Omental fat pad (tissue), 4 donors: ENCODE measurements around the gene MYLK2. TPM values are rescaled to one million over a fixed set of nuclear protein-coding genes. Genes with fewer than 3 reads are reported as not detected.

Experiments used
- ATAC-seq: fragments of 150-250 bp; one replicate; pipeline ENCODE4 v1.9.1; 2016; ENCODE audit warnings: mild to moderate bottlenecking, moderate library complexity; ENCODE audit not compliant: low FRiP score
- DNase-seq: peaks from one replicate; pipeline ENCODE4 v3.0.0-alpha.2; 2019; ENCODE audit warnings: low spot score
- CTCF ChIP-seq, 3 donors: fragments of 450-650 bp; IDR thresholded peaks; one replicate each; pipeline ENCODE4 v1.5.1; 2016 to 2017; ENCODE audit warnings: antibody characterized with exemption in 3 of 3, mild to moderate bottlenecking in 3 of 3, moderate library complexity in 2 of 3
- small RNA-seq: library from RNA; depleted of rRNA; stranded (forward); fragments of <200 nt; gene quantifications from one replicate; pipeline ENCODE3, GENCODE V24; 2016
- total RNA-seq, 4 donors: library from RNA; depleted of rRNA; stranded (reverse); fragments of >200 nt; gene quantifications; one replicate each; pipeline ENCODE4 v1.1.0, GENCODE V29; 2016

Gene MYLK2
- total RNA-seq, 4 donors from 2014 or later, result 0.12 TPM; not detected in 3

GRCh38 chr20:31872406-31872805, 53.2 kb downstream of the MYLK2 start:
- TF ChIP-seq CTCF (IDR thresholded peaks at IDR 0.05), result no peak
- DNase-seq (no peak), ATAC-seq (no peak)

DNA sequence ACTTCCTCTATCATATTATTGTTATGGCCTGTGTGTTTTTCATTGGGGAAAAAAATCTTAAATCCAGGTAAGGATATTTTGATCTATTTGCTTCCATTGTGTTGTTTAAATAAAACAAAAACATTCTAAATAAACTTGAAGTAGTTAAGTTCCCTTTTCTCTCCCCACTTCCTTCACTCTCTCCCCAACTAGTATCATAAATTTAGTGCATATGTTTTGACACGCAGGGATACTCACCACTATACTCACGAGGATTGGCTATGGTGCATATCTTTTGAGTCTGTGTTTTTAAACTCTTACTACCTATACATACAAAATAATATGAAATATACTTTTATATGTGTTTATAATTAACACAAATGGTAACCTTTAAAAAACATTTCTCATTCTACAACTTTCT, 56.5 kb downstream of the MYLK2 start:
- no peak for TF ChIP-seq CTCF (IDR thresholded peaks at IDR 0.05)
- no peak for DNase-seq
- ATAC-seq, result no peak

- TF ChIP-seq CTCF (IDR thresholded peaks at IDR 0.05), result no peak
- no peak for DNase-seq
- ATAC-seq, result no peak
Measured at GRCh38 chr20:31877684-31878083, 58.5 kb downstream of the MYLK2 start.

GRCh38 chr20:31879143-31879987, 60.2 kb downstream of the MYLK2 start:
- DNase-seq (peak; percentile 85), ATAC-seq (peak; percentile 99)
- TF ChIP-seq CTCF (IDR thresholded peaks at IDR 0.05), result no peak

DNA sequence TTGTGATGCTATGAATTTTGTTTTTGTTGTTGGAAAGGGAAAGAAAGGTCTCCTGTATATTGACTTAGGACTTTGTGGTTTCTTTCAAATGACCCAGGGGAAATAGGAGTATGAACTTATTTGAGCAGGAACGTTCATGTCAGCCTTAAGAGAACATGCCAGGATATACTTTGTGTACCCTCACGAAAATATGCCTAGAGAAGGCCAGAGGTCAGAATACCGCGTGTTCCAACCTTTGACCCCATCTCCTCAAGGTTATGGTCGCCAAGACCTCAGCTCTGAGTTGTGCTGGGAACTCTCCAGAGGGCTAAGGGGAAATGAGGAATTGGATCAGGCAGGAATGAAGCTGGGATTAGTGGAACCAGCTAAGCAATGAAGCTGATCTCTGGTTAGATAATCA, 62.8 kb downstream of the MYLK2 start:
- ATAC-seq (no peak), DNase-seq (no peak)
- TF ChIP-seq CTCF (IDR thresholded peaks at IDR 0.05), result no peak

DNA sequence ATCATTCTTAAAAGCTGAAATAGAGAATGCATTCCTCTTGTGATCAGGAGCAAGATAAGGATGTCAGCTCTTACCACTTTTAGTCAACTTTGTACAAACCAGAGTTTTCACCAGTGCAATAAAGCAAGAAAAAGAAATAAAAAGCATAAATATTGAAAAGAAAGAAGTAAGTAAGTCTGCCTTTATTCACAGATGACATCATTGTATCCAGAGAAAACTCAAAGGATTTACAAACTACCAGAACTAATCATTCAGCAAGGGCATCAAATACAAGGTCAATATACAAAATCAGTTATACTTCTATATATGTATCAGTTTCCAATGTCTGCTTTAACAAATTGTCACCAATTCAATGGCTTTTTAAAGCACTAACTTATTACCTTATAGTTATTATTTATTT, 64.7 kb downstream of the MYLK2 start:
- no peak for TF ChIP-seq CTCF (IDR thresholded peaks at IDR 0.05)
- ATAC-seq (no peak), DNase-seq (no peak)

Small RNA genes lying within 50 kb of the gene (small RNA-seq; reads per million reads assigned to genes)
- not detected for gene AL160175.1

Other genes starting within 250 kb of the MYLK2 start
- gene ID1, start 214.1 kb upstream of the MYLK2 start, total RNA-seq, result 100 to 1,000 TPM; 437 to 878 (median 612) TPM
- gene COX4I2, start 181.4 kb upstream of the MYLK2 start, total RNA-seq, result 10 to 100 TPM in 1 of 4 donors, 1 to 10 TPM in 2, not detected in 1; 1.0 to 17.0 (median 1.8) TPM
- gene BCL2L1, start 96.5 kb upstream of the MYLK2 start, total RNA-seq, result 100 to 1,000 TPM in 2 of 4 donors, 10 to 100 TPM in 2; 65.0 to 140 (median 112) TPM
- 1 to 10 TPM in 2 of 4 donors, under 1 TPM in 2; 0.82 to 4.8 (median 0.97) TPM for gene TPX2, start 80.1 kb upstream of the MYLK2 start, total RNA-seq
- gene FOXS1, start 26.2 kb downstream of the MYLK2 start, total RNA-seq, result 1 to 10 TPM in 1 of 4 donors, under 1 TPM in 2, not detected in 1; 0.48 to 1.3 (median 0.63) TPM
- 1 to 10 TPM in 1 of 4 donors, under 1 TPM in 2, not detected in 1; 0.84 to 3.7 (median 0.96) TPM for gene DUSP15, start 51.2 kb downstream of the MYLK2 start, total RNA-seq
- gene TTLL9, start 51.3 kb downstream of the MYLK2 start, total RNA-seq, result 1 to 10 TPM in 1 of 4 donors, under 1 TPM in 3; 0.24 to 1.4 (median 0.28) TPM
- 1 to 10 TPM; 6.7 to 9.2 (median 7.4) TPM for gene PDRG1, start 132.7 kb downstream of the MYLK2 start, total RNA-seq
- not detected for gene XKR7, start 148.8 kb downstream of the MYLK2 start, total RNA-seq
- 10 to 100 TPM in 1 of 4 donors, 1 to 10 TPM in 3; 2.4 to 41.6 (median 6.7) TPM for gene CCM2L, start 191.1 kb downstream of the MYLK2 start, total RNA-seq
- gene HCK, start 232.9 kb downstream of the MYLK2 start, total RNA-seq, result 10 to 100 TPM; 22.4 to 68.6 (median 39.2) TPM